ENCODE results near the gene ESD.

GRCh38 chr13:46745062-46745461 is 51.9 kb downstream of the ESD start:
- TF ChIP-seq EZH2 (IDR thresholded peaks at IDR 0.05; ENCODE audit: borderline replicate concordance, low read depth, low read length, severe bottlenecking) (no peak), CTCF (IDR thresholded peaks at IDR 0.05; ENCODE audit: extremely low read depth in 1 of 2, insufficient read depth in 1 of 2, low read depth in 1 of 2, low read length in 2 of 2) (no peak), POLR2A (IDR thresholded peaks at IDR 0.05; ENCODE audit: low read depth, low read length) (no peak), JUN (IDR thresholded peaks at IDR 0.05; ENCODE audit: borderline replicate concordance, insufficient read depth, insufficient read length, low read depth) (no peak), MAX (IDR thresholded peaks at IDR 0.05; ENCODE audit: insufficient read depth, insufficient read length) (no peak), POLR2AphosphoS5 (IDR thresholded peaks at IDR 0.05; ENCODE audit: insufficient read depth, low read depth, low read length) (no peak)

Data from endothelial cell of umbilical vein (primary cell).